CD4-positive, alpha-beta T cell (primary cell): ENCODE results near the gene CCSER1. TPM values are rescaled to one million over a fixed set of nuclear protein-coding genes. Genes with fewer than 3 reads are reported as not detected.

Experiments used
- ATAC-seq: fragments of 200-7000 bp; cut with Tn5 transposase; one replicate; pipeline ENCODE4 v1.10.0; 2022; ENCODE audit warnings: mild to moderate bottlenecking; ENCODE audit not compliant: poor library complexity
- CTCF ChIA-PET: fragments of 350-600 bp; sonication (Branson Sonifier 250); formaldehyde crosslinking; loops from one replicate; lab custom pipeline; 2021; ENCODE audit warnings: antibody characterized with exemption, inconsistent platforms; lab: Charles Lee
- POLR2A ChIA-PET: fragments of 350-600 bp; sonication (Branson Sonifier 250); formaldehyde crosslinking; loops from one replicate; lab custom pipeline; 2021; ENCODE audit warnings: antibody characterized with exemption, inconsistent platforms; lab: Charles Lee
- DNase-seq, 14 experiments: peaks; one replicate each; pipeline ENCODE4 v3.0.0-alpha.2; 2013 to 2020; ENCODE audit warnings: mixed read lengths in 2 of 14
- H3K27ac ChIP-seq, 2 donors: one replicate each; pipeline versions ENCODE4 v1.5.1 to v1.7.0; 2013; ENCODE audit warnings: low read length in 2 of 2, low read depth in 1 of 2, mild to moderate bottlenecking in 1 of 2
- H3K27me3 ChIP-seq, 2 experiments: 1 replicate in 1 of 2; 2 replicates in 1 of 2; pipeline versions ENCODE4 v1.6.1 to v1.7.0; 2013; ENCODE audit warnings: low read length in 2 of 2, control low read depth in 1 of 2, mild to moderate bottlenecking in 1 of 2, moderate library complexity in 1 of 2; ENCODE audit not compliant: insufficient read depth in 2 of 2, control insufficient read depth in 1 of 2
- H3K36me3 ChIP-seq: one replicate; pipeline ENCODE4 v1.6.1; 2013; ENCODE audit warnings: low read length, control low read depth; ENCODE audit not compliant: insufficient read depth
- H3K4me1 ChIP-seq: one replicate; pipeline ENCODE4 v1.6.1; 2013; ENCODE audit warnings: low read length, control low read depth; ENCODE audit not compliant: insufficient read depth
- H3K4me3 ChIP-seq: one replicate; pipeline ENCODE4 v1.5.1; 2013; ENCODE audit warnings: mild to moderate bottlenecking, low read length, moderate library complexity
- H3K9me3 ChIP-seq, 2 experiments: 1 replicate in 1 of 2; 2 replicates in 1 of 2; pipeline versions ENCODE4 v1.6.1 to v1.7.0; 2013; ENCODE audit warnings: low read length in 2 of 2, mild to moderate bottlenecking in 2 of 2, control low read depth in 1 of 2, moderate library complexity in 1 of 2; ENCODE audit not compliant: control insufficient read depth in 1 of 2, insufficient read depth in 1 of 2
- H3K27ac Mint-ChIP-seq: one replicate; pipeline ENCODE4 v1.8.0; 2020; ENCODE audit warnings: mixed read lengths
- H3K27me3 Mint-ChIP-seq: one replicate; pipeline ENCODE4 v1.8.0; 2021; ENCODE audit warnings: mixed read lengths
- H3K36me3 Mint-ChIP-seq: one replicate; pipeline ENCODE4 v1.8.0; 2021; ENCODE audit warnings: low read depth, mixed read lengths
- H3K4me1 Mint-ChIP-seq: one replicate; pipeline ENCODE4 v1.8.0; 2021; ENCODE audit warnings: low read depth, mixed read lengths
- H3K4me3 Mint-ChIP-seq: one replicate; pipeline ENCODE4 v1.8.0; 2020; ENCODE audit warnings: mild to moderate bottlenecking, mixed read lengths
- H3K9me3 Mint-ChIP-seq: one replicate; pipeline ENCODE4 v1.8.0; 2020; ENCODE audit warnings: mixed read lengths
- intact Hi-C, 2 experiments: fragments of 100-400 bp; cut with DNase I in 1 of 2; cut with micrococcal nuclease in 1 of 2; formaldehyde crosslinking; loops; one replicate each; pipeline versions ENCODE4 v1.15.1 to v1.9.0; 2023 to 2025; cut with DNase I, micrococcal nuclease
- total RNA-seq, 174 experiments: library from RNA in 2 of 174; stranded (reverse) in 2 of 174; gene quantifications; one replicate each; pipeline ENCODE4 v1.2.3 and lab custom pipeline; 2021 to 2026
- TF ChIP-seq, protein P1 (sequence below): fragments of 200-600 bp; IDR thresholded peaks from one replicate; pipeline ENCODE4 v1.8.0; 2022; ENCODE audit warnings: antibody characterized with exemption, mild to moderate bottlenecking

Gene CCSER1
- total RNA-seq, 2 experiments from 2014 or later: 0.36 to 0.71 TPM

DNA sequence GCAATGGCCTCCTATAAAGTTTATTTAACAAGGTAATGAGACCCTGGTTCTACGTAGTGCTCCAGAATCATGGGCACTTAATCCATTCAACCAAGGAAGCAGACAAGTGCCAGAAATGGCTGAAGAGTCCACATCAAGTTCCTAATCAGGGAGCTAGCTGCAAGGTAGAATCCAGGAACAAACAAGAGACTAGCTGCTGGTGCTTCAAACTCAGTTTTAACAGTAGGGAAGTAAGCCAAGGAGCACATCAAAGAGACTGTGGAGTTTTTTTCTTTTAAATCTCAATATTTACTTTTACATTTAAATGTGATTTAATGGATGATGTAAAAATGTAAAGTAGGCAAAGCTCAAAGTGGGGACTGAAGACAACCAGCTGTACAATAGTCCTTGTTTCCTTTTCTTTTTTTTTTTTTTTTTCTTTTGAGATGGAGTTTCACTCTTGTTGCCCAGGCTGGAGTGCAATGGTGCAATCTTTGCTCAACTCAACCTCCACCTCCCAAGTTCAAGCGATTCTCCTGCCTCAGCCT, 630.4 kb downstream of the CCSER1 start:
- DNase-seq (no peak), ATAC-seq (no peak)
- H3K27ac ChIP-seq: no peak overlapping the region
- H3K4me1 ChIP-seq: no peaks in the 10 kb centered on the region
- H3K9me3 ChIP-seq: no peaks in the 10 kb centered on the region
- Mint-ChIP-seq H3K9me3 (peaks cover 4% of the 10 kb centered on the region), H3K27me3 (no peaks in the 10 kb centered on the region), H3K4me1 (no peaks in the 10 kb centered on the region), H3K27ac (no peak overlapping the region), H3K36me3 (no peaks in the 10 kb centered on the region), H3K4me3 (no peak overlapping the region)
- intact Hi-C loops: no loop called here
- ChIA-PET CTCF (interaction anchor here (1.0 kb wide), 1 partner anchor 14 kb away, joined by 3 read pairs; no protein-coding TSS in a partner anchor), POLR2A (no interaction called here)
- H3K4me3 ChIP-seq: no peak overlapping the region
- TF ChIP-seq, protein P1, sequence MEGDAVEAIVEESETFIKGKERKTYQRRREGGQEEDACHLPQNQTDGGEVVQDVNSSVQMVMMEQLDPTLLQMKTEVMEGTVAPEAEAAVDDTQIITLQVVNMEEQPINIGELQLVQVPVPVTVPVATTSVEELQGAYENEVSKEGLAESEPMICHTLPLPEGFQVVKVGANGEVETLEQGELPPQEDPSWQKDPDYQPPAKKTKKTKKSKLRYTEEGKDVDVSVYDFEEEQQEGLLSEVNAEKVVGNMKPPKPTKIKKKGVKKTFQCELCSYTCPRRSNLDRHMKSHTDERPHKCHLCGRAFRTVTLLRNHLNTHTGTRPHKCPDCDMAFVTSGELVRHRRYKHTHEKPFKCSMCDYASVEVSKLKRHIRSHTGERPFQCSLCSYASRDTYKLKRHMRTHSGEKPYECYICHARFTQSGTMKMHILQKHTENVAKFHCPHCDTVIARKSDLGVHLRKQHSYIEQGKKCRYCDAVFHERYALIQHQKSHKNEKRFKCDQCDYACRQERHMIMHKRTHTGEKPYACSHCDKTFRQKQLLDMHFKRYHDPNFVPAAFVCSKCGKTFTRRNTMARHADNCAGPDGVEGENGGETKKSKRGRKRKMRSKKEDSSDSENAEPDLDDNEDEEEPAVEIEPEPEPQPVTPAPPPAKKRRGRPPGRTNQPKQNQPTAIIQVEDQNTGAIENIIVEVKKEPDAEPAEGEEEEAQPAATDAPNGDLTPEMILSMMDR: no peak
- no peaks in the 10 kb centered on the region for H3K36me3 ChIP-seq
- H3K27me3 ChIP-seq: no peaks in the 10 kb centered on the region

DNA sequence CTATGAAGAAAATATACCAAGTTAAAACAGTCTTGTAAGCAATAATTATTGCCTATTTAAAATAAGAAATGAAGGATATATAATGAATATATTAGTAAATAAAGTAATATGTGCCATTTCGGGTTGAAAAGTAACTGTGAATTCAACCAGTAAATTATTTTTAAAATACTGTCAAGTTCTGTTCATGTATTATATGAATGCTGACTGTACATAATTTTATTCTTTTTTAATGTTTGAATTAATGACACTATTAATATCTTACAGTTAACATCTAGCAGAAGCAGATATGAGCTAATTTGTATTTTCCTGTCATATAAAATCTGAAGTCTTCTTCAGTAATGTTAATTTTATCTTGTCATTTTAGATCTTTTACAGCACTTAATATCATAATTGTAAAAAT, 632.9 kb downstream of the CCSER1 start:
- intact Hi-C loops: no loop called here
- no peak for ATAC-seq
- H3K4me3 Mint-ChIP-seq: no peak overlapping the region
- ChIA-PET CTCF (no interaction called here), POLR2A (no interaction called here)
- no peak overlapping the region for H3K27ac Mint-ChIP-seq
- no peak for DNase-seq
- Histone ChIP-seq H3K4me1 (no peaks in the 10 kb centered on the region), H3K36me3 (no peaks in the 10 kb centered on the region), H3K9me3 (no peaks in the 10 kb centered on the region), H3K27me3 (no peaks in the 10 kb centered on the region), H3K27ac (no peak overlapping the region), H3K4me3 (no peak overlapping the region)
- no peaks in the 10 kb centered on the region for H3K4me1 Mint-ChIP-seq
- no peaks in the 10 kb centered on the region for H3K36me3 Mint-ChIP-seq
- H3K27me3 Mint-ChIP-seq: no peaks in the 10 kb centered on the region
- H3K9me3 Mint-ChIP-seq: peaks cover 6% of the 10 kb centered on the region
- TF ChIP-seq, protein P1: no peak

DNA sequence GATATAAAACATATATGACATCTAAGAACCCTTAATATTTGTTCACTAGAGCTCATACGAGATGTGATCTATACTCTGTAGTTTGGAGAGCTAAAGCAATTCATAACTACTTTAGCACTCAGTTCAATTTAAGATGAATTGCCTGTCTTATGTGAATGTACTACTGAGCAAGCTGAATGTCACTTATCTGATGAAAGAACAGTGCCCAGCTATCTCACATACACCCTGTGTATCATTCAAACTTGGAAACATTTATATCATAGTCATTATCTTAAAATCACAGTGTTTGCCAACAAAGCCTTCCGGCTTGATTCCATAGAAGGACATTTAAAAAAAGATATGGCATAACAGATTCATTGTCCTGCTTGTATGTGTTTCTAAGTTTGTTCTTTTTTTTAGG, 639.6 kb downstream of the CCSER1 start:
- POLR2A ChIA-PET: no interaction called here
- H3K36me3 ChIP-seq: no peaks in the 10 kb centered on the region
- H3K4me1 ChIP-seq: no peaks in the 10 kb centered on the region
- no peak overlapping the region for H3K4me3 ChIP-seq
- Mint-ChIP-seq H3K36me3 (no peaks in the 10 kb centered on the region), H3K27ac (no peak overlapping the region), H3K27me3 (no peaks in the 10 kb centered on the region), H3K4me3 (no peak overlapping the region), H3K4me1 (no peaks in the 10 kb centered on the region), H3K9me3 (peaks cover 11% of the 10 kb centered on the region)
- CTCF ChIA-PET: no interaction called here
- H3K9me3 ChIP-seq: no peaks in the 10 kb centered on the region
- DNase-seq: no peak
- intact Hi-C loops: no loop called here
- no peak overlapping the region for H3K27ac ChIP-seq
- TF ChIP-seq, protein P1: no peak
- no peak for ATAC-seq
- no peaks in the 10 kb centered on the region for H3K27me3 ChIP-seq
